Lung microvascular endothelial cell (primary cell): ENCODE data around the gene NRSN1. TPM values are rescaled to one million over a fixed set of nuclear protein-coding genes. Genes with fewer than 3 reads are reported as not detected.

Experiments used
- total RNA-seq: library from RNA; depleted of rRNA; stranded (reverse); fragments of >200 nt; gene quantifications from 2 replicates; pipeline ENCODE4 v1.2.1, GENCODE V29; 2014

The NRSN1 gene
- total RNA-seq, 1 donor from 2014 or later, result not detected

Other genes with a start within 250 kb of the NRSN1 start
- not detected in 2 replicates for gene DCDC2, start 231.8 kb downstream of the NRSN1 start, total RNA-seq